ENCODE data around the gene NIPSNAP3A. TPM values are rescaled to one million over a fixed set of nuclear protein-coding genes. Genes with fewer than 3 reads are reported as not detected.

NIPSNAP3A gene
- total RNA-seq (2022; extraction: Qiagen RNA extraction): 11.3 to 15.5 TPM (median 13.9 TPM) in 5 replicates

GRCh38 chr9:104747565-104748358 is at the start of gene NIPSNAP3A:
Gene NIPSNAP3A, plus strand, starts transcription at chr9:104747683. Its CDS starts 110 bp downstream, at chr9:104747793.

Other genes starting within 250 kb of the NIPSNAP3A start
- gene OR13F1, start 243.4 kb upstream of the NIPSNAP3A start, total RNA-seq (2022; extraction: Qiagen RNA extraction): not detected in 5 replicates
- gene OR13C4, start 220.5 kb upstream of the NIPSNAP3A start, total RNA-seq (2022; extraction: Qiagen RNA extraction): not detected in 5 replicates
- gene OR13C3, start 210.8 kb upstream of the NIPSNAP3A start, total RNA-seq (2022; extraction: Qiagen RNA extraction): not detected in 5 replicates
- not detected in 5 replicates for gene OR13C8, start 178.5 kb upstream of the NIPSNAP3A start, total RNA-seq (2022; extraction: Qiagen RNA extraction)
- gene OR13C5, start 148.3 kb upstream of the NIPSNAP3A start, total RNA-seq (2022; extraction: Qiagen RNA extraction): not detected in 5 replicates
- gene OR13C2, start 142.1 kb upstream of the NIPSNAP3A start, total RNA-seq (2022; extraction: Qiagen RNA extraction): not detected in 5 replicates
- gene OR13C9, start 129.5 kb upstream of the NIPSNAP3A start, total RNA-seq (2022; extraction: Qiagen RNA extraction): not detected in 5 replicates
- gene OR13D1, start 53.2 kb upstream of the NIPSNAP3A start, total RNA-seq (2022; extraction: Qiagen RNA extraction): not detected in 5 replicates
- gene NIPSNAP3B, start 16.4 kb downstream of the NIPSNAP3A start, total RNA-seq (2022; extraction: Qiagen RNA extraction): 0.37 to 0.52 TPM (median 0.40 TPM) in 5 replicates
- gene ABCA1, start 180.5 kb downstream of the NIPSNAP3A start, total RNA-seq (2022; extraction: Qiagen RNA extraction): 3.4 to 5.1 TPM (median 3.6 TPM) in 5 replicates